Thymus (tissue), 11 donors: Measurements from ENCODE around the gene WTAP. TPM values are rescaled to one million over a fixed set of nuclear protein-coding genes. Genes with fewer than 3 reads are reported as not detected.
A peak's percentile ranks its signal among the peaks of the same experiment; 100 is the strongest.
"Not testable (repeated sequence)": the region's sequence is repeated elsewhere in the genome, so short reads cannot be mapped to it uniquely, and the experiment has no call there.

Experiments used
- DNase-seq, 9 donors: peaks; one replicate each; pipeline ENCODE4 v3.0.0-alpha.2; 2013; ENCODE audit warnings: low spot score in 9 of 9, low read depth in 6 of 9, missing footprints in 1 of 9
- H3K27ac ChIP-seq, 2 donors: one replicate each; pipeline ENCODE4 v1.5.1; 2013; ENCODE audit warnings: control low read depth in 1 of 2, low read depth in 1 of 2, low read length in 1 of 2, mild to moderate bottlenecking in 1 of 2, moderate library complexity in 1 of 2
- H3K27me3 ChIP-seq, 2 donors: one replicate each; pipeline ENCODE4 v1.5.1; 2013; ENCODE audit warnings: low read length in 1 of 2; ENCODE audit not compliant: control insufficient read depth in 2 of 2, insufficient read depth in 1 of 2
- H3K36me3 ChIP-seq, 2 donors: one replicate each; pipeline ENCODE4 v1.5.1; 2013; ENCODE audit warnings: low read length in 1 of 2, mild to moderate bottlenecking in 1 of 2, moderate library complexity in 1 of 2; ENCODE audit not compliant: control insufficient read depth in 2 of 2, insufficient read depth in 2 of 2
- H3K4me1 ChIP-seq, 2 donors: one replicate each; pipeline ENCODE4 v1.5.1; 2013; ENCODE audit warnings: low read length in 2 of 2; ENCODE audit not compliant: control insufficient read depth in 2 of 2, insufficient read depth in 2 of 2
- H3K4me3 ChIP-seq, 2 donors: one replicate each; pipeline ENCODE4 v1.5.1; 2013; ENCODE audit warnings: low read length in 2 of 2, control low read depth in 1 of 2, mild to moderate bottlenecking in 1 of 2
- H3K9me3 ChIP-seq, 2 donors: one replicate each; pipeline ENCODE4 v1.5.1; 2013; ENCODE audit warnings: low read length in 1 of 2, mild to moderate bottlenecking in 1 of 2; ENCODE audit not compliant: control insufficient read depth in 2 of 2, insufficient read depth in 1 of 2
- WGBS: extraction: QIAGEN DNeasy Blood & Tissue Kit; methylation state at CpG from one replicate; pipeline ENCODE4 v1.1.7; 2013; 5-methylcytosine and 5-hydroxymethylcytosine counted together
- polyA plus RNA-seq: library from polyadenylated mRNA; stranded (reverse); fragments of 200-250 nt; gene quantifications from one replicate; pipeline ENCODE4 v1.2.3, GENCODE V29; 2013
- total RNA-seq: library from RNA; stranded (reverse); fragments of 120-200 nt; gene quantifications from one replicate; pipeline ENCODE4 v1.2.4, GENCODE V29; 2013
- donor health status: healthy.

Gene WTAP
- total and polyA plus RNA-seq, 2 donors: 119 to 141 TPM

DNA sequence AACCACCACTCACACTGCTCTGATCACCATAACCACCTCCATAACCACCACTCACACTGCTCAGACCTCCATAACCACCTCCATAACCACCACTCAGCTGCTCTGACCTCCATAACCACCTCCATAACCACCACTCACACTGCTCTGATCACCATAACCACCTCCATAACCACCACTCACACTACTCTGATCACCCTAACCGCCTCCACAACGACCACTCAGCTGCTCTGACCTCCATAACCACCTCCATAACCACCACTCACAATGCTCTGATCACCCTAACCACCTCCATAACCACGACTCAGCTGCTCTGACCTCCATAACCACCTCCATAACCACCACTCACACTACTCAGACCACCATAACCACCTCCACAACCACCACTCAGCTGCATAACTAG is 14.9 kb upstream of the WTAP start:
- H3K4me1 ChIP-seq, H3K27ac ChIP-seq, H3K4me3 ChIP-seq, DNase-seq, H3K9me3 ChIP-seq, H3K36me3 ChIP-seq, H3K27me3 ChIP-seq: not testable (repeated sequence)
- WGBS: 91% methylated on average over 3 of the region's 3 CpGs

DNA sequence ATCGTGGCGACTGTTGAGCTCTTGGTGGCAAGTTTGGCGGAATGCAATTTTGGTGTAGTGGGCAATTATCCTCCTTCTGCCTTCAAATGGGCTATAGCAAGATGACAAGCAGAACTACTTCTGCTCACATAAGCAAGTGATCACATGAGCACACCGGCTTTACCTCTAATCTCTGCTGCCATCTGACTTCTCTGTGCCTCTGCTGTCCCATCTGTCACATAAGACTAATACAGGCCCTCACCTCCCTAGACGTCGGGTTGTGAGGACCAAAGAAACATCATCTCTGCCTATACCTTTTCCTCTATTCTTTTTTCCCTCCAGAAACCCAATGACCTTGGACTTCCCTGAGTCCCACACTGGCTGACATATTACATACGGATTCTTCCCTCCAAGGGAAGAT is 13.3 kb upstream of the WTAP start:
- WGBS: 98% methylated on average over 7 of the region's 7 CpGs
- DNase-seq: no peak
- peaks cover 0 to 2% of the 10 kb centered on the region in 2 donors for H3K4me1 ChIP-seq
- no peaks in the 10 kb centered on the region for H3K9me3 ChIP-seq
- no peak overlapping the region for H3K27ac ChIP-seq
- no peaks in the 10 kb centered on the region for H3K27me3 ChIP-seq
- H3K4me3 ChIP-seq: no peak overlapping the region
- no peaks in the 10 kb centered on the region for H3K36me3 ChIP-seq

DNA sequence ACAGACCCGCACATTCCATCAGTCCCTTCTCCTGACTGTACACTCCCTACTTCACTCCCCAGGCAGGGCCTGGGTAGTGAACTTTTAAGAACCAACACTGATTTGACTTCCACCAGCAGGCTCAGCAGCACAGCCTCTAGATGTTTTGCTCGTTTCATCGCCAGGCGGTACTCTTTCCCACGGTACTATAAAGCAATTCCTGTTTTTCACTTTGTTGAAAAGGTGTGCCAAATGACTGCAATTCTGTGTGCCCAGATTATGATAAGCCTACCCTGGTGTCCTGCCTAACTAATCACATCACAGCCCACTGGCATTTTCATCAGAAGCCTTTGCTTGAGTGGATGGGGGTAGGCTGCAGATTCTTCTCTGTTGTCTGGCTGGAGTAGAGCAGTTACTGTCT is 12.9 kb upstream of the WTAP start:
- Histone ChIP-seq H3K27me3 (no peaks in the 10 kb centered on the region), H3K4me3 (no peak overlapping the region), H3K4me1 (peaks cover 0 to 2% of the 10 kb centered on the region in 2 donors), H3K36me3 (no peaks in the 10 kb centered on the region), H3K27ac (no peak overlapping the region), H3K9me3 (no peaks in the 10 kb centered on the region)
- 95% methylated on average over 5 of the region's 5 CpGs for WGBS
- DNase-seq: no peak

DNA sequence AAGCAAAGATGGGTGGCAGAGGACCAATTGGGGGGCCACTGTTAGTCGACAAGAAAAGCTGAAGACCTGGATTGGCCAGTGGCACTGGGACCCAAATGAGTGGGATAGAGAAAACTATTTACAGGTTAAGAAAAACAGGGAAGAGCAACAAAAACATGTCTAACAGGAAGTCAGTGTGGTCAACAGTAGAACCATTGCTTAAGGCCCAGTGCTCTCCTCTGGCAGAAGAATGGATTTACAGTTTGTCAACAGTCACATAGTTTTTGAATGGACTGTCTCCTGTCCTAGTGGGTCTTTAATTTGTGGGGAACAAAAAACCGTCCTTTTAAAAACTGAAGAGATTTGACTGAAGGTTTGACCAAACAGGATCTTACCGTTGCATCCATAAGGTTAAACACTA is 12.1 kb upstream of the WTAP start:
- WGBS: 81% methylated on average over 3 of the region's 3 CpGs
- Histone ChIP-seq H3K4me3 (no peak overlapping the region), H3K36me3 (no peaks in the 10 kb centered on the region), H3K27me3 (no peaks in the 10 kb centered on the region), H3K4me1 (peaks cover 0 to 2% of the 10 kb centered on the region in 2 donors), H3K9me3 (no peaks in the 10 kb centered on the region), H3K27ac (peak overlapping the region in 1 of 2 donors; percentile 43)
- DNase-seq: no peak

- Histone ChIP-seq H3K9me3 (no peaks in the 10 kb centered on the region), H3K36me3 (no peaks in the 10 kb centered on the region), H3K27ac (peak overlapping the region; percentile 59 to 68), H3K27me3 (no peaks in the 10 kb centered on the region), H3K4me3 (no peak overlapping the region), H3K4me1 (peaks cover 0 to 2% of the 10 kb centered on the region in 2 donors)
- WGBS: 96% methylated on average over 3 of the region's 3 CpGs
- DNase-seq: no peak
These were observed 11.7 kb upstream of the WTAP start for GRCh38 chr6:159715605-159716004.

DNA sequence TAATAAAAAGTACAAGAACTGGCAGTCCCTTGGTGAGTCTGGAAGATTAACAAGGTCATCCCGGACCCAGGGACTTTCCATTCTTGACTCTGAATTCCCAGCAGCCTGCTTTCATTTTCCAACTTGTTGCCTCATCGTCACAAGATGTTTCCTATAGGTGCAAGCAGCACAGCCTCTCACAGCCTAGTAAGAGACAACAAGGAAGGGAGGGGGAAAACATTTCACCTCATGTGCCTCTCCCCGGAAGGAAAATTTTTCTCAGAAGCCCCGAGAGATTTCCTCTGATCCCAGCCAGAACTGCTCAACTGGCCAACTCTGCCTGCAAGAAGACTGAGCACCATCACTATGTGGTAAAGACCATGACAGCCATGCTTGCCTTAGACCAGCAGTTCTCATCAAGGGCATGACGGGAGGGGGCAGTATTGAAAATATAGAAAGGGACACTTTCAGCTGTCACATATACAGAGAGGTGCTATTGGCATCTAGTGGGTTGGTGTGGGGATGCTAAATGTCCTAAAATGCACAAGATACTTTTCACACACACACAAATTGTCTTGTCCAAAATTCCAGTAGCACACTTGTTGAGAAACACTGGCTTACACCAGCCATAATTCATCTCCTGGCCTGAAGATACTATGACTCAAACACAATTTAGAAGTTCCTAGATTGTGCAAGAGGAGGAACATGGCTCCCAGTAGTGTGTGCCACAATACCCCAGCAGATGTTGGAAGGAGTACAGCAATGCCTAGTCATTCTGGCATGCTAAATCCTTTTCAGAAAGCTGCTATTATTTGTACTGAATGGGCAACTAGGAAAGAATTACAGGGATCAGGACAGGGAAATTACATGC is 10.8 kb upstream of the WTAP start:
- peak in 1 of 9 donors; percentile 31 for DNase-seq
- no peaks in the 10 kb centered on the region for H3K9me3 ChIP-seq
- H3K36me3 ChIP-seq: no peaks in the 10 kb centered on the region
- WGBS: 90% methylated on average over 5 of the region's 5 CpGs
- peak overlapping the region; percentile 68 to 84 for H3K27ac ChIP-seq
- peaks cover 0 to 2% of the 10 kb centered on the region in 2 donors for H3K4me1 ChIP-seq
- no peak overlapping the region for H3K4me3 ChIP-seq
- no peaks in the 10 kb centered on the region for H3K27me3 ChIP-seq

GRCh38 chr6:159718634-159719033 is 8.7 kb upstream of the WTAP start:
- 79% methylated on average over 3 of the region's 3 CpGs for WGBS
- Histone ChIP-seq H3K27ac (no peak overlapping the region), H3K4me1 (peaks cover 0 to 2% of the 10 kb centered on the region in 2 donors), H3K9me3 (peaks cover 0 to under 1% of the 10 kb centered on the region in 2 donors), H3K4me3 (no peak overlapping the region), H3K36me3 (peaks cover 4 to 7% of the 10 kb centered on the region in 2 donors), H3K27me3 (no peaks in the 10 kb centered on the region)
- DNase-seq: no peak

DNA sequence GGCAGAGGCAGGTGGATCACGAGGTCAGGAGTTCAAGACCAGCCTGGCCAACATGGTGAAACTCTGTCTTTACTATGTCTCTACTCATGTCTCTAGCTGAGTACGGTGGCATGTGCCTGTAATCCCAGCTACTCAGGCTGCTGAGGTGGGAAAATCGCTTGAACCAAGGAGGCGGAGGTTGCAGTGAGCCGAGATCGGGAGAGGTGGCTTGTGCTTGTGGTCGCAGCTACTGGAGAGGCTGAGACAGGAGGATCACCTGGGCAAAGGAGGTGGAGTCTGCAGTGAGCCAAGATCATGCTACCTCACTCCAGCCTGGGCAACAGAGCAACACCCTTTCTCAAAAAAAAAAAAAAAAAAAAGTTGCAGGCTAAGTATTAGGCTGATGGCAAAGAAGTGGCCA is 8.0 kb upstream of the WTAP start:
- Histone ChIP-seq H3K4me3 (no peak overlapping the region), H3K9me3 (peaks cover 0 to 3% of the 10 kb centered on the region in 2 donors), H3K27ac (no peak overlapping the region), H3K27me3 (no peaks in the 10 kb centered on the region), H3K4me1 (peaks cover 0 to 2% of the 10 kb centered on the region in 2 donors), H3K36me3 (peaks cover 8 to 10% of the 10 kb centered on the region in 2 donors)
- WGBS: 98% methylated on average over 7 of the region's 7 CpGs
- DNase-seq: no peak

DNA sequence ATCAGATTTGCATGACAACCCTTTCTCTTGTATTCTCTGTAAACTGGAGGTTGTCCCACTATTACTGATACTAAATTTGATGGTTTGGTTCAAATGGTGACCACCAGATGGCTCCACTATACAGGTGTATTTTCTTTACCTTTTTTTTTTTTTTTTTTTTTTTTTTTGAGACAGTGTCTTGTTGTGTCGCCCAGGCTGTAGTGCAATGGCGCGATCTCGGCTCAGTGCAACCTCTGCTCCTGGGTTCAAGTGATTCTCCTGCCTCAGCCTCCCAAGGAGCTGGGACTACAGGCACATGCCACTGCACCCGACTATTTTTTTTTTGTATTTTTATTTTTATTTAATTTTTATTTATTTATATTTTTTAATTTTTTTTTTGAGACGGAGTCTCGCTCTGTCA is 6.6 kb upstream of the WTAP start:
- H3K36me3 ChIP-seq: peaks cover 8 to 13% of the 10 kb centered on the region in 2 donors
- no peaks in the 10 kb centered on the region for H3K27me3 ChIP-seq
- H3K9me3 ChIP-seq: peaks cover 0 to 3% of the 10 kb centered on the region in 2 donors
- peaks cover 0 to 8% of the 10 kb centered on the region in 2 donors for H3K4me1 ChIP-seq
- no peak overlapping the region for H3K27ac ChIP-seq
- no peak overlapping the region for H3K4me3 ChIP-seq
- 85% methylated on average over 7 of the region's 7 CpGs for WGBS
- DNase-seq: peak in 5 of 9 donors; percentile 40 to 77 (median 47)
